ENCODE measurements around the gene STX11.

The STX11 gene

DNA sequence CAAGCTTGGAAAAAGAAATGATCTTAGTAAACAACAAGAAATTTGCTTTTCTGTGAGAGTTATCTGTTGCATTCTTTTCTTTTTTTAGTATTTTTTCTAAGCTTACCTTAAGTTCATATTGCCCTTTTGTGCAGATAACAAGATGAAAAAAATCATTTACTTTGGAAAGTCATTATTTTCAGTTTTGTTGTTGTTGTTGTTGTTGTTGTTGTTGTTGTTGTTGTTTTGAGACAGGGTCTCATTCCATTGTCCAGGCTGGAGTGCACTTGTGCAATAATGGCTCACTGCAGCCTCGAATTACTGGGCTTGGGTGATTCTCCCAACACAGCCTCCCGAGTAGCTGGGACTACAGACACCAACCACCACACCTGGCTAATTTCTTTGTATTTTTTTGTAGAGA lies 8.8 kb upstream of the STX11 start:
- no peak for DNase-seq (ENCODE audit: low read depth in 2 of 2)

DNA sequence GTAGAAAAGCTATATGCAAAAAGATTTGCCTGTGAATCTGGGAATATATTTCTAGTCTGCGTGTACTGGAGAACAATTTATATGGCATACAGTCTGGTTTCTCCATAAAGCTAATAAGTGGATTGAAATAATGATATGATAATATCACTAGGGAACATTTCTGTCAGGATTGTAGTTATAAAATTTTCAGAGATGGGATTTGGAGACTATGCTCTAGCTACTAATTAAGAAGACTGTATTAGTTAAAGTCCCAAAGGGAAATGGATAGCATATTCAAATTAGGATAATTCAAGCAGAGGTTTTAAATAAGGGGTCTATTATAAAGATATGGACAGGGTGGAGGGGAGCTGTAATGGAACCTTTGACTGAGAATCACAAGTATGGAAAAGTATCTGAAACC lies 7.2 kb upstream of the STX11 start:
- DNase-seq (ENCODE audit: low read depth in 2 of 2) = no peak

DNA sequence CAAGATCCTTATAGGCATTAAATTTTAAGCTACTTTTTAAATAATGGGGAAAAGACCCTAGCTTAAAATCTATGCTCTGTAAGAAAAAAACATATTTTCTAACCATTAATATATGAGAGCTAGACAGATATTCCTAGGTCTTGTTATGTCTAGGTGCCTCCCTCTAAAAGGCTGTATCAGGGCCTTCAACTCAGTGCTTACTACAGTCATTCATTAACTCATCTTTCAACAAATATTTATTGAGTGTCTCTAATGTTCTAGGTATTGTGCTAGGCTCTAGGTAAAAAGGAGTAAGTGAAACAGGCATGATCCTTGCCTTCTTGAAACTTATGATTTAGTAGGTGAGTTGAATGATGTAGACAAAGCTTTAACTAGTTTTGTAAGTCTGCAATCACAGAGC lies 6.4 kb upstream of the STX11 start:
- no peak for DNase-seq (ENCODE audit: low read depth in 2 of 2)

DNA sequence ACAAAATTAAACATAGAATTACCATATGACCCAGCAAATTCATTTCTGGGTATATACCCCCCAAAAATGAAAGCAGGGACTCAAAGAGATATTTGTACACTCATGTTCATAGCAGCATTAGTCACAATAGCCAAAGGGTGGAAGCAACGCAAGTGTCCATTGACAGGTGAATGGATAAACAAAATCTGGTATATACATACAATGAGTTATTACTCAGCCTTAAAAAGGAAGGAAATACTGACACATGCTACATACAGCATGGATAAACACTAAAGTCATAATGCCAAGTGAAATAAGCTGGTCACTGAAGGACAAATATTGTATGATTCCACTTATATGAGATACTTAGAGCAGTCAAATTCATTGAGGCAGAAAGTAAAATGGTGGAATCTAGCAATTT lies 5.3 kb upstream of the STX11 start:
- DNase-seq (ENCODE audit: low read depth in 2 of 2) = no peak

DNA sequence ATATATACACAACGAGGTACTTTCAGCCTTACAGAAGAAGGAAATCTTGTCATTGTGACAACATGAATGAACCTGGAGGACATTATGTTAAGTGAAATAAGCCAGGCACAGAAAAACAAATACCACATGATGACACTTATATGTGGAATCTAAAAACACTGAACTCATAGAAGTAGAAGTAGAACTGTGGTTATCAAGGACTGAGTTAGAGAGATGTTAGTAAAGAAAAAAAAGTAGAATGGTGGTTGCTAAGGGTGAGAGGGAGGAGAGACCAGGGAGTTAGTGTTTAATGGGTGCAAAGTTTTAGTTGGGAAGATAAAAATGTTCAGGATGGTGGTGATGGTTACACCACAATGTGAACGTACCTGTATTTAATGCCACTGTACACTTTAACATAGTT lies 4.8 kb upstream of the STX11 start:
- no peak for DNase-seq (ENCODE audit: low read depth in 2 of 2)

DNA sequence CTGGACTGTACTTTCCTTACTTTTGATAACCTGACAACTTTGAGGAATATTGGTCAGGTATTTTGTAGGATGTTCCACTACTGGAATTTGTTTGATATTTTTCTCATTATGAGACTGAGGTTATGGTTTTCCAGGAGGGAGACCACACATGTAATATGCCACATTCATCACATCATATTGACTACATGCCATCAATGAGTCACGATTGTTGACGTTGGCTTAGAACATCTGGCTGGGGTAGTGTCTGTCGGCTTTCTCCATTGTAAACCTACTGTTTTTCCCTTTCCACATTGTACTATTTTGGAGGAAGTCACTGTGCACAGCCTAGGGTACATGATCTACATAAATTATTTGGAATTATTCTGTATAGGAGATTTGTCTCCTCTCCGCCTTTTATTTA lies 1.4 kb upstream of the STX11 start:
- DNase-seq (ENCODE audit: low read depth in 2 of 2) = no peak

DNA sequence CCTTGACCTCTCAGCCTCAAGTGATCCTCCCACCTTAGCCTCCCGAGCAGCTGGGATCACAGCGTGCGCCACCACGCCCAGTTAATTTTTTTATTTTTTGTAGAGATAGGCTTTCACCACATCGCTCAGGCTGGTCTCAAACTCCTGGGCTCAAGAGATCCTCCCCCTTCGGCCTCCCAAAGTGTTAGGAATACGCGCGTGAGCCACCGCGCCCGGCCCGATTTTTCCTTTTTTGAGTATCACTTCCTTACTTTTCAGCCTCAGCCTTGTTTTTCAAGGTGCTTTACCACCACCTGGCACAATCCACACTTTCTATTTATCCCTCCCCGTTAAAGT lies 791 bp upstream of the STX11 start:
- DNase-seq (ENCODE audit: low read depth in 2 of 2) = no peak

DNA sequence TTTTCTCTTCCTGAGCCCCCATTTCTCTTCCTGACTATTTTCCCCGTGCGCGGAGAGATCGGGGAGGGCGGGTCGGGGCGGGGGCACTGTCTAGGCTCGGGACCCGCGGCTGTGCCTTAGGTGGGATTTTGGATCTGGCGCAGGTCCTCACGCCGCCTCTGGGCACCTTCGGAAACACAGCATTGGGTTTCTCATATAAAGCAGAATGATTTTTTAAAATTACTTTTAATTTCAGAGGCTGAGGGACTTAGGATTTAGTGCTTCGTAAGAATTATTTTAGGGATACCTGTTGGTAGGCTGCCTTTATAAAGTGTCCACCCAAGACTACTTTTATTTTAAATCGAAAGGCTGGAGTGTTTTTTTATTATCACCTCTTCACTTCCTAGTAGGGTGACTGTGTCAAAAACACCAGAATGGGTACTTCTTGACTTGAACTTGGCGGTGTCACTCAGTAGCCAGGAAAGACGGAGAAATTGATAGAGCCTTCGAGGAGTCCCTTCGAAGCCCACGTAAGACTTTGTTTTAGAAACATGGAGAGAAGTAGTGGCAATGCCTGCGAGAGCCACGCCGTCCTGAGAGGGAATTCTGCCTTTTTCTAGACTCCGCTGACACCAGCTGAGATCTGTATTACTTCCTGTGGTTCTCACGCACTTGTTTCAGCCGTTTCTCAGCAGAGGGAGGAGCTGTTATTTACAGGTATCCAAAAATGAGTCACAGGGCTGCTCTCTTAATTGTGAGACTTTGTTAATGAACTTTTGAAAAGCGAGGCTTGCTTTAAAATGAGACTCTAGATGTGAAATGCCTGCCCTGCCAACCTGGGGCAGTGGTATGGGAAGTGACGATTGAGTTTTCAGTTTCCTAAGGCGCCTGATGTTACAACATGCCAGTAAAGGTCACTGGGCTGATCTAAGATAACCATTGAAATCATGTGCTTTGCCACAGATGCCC lies 667 bp downstream of the STX11 start:
- peak in 1 of 2 donors; percentile 32 for DNase-seq (ENCODE audit: low read depth in 2 of 2)

DNA sequence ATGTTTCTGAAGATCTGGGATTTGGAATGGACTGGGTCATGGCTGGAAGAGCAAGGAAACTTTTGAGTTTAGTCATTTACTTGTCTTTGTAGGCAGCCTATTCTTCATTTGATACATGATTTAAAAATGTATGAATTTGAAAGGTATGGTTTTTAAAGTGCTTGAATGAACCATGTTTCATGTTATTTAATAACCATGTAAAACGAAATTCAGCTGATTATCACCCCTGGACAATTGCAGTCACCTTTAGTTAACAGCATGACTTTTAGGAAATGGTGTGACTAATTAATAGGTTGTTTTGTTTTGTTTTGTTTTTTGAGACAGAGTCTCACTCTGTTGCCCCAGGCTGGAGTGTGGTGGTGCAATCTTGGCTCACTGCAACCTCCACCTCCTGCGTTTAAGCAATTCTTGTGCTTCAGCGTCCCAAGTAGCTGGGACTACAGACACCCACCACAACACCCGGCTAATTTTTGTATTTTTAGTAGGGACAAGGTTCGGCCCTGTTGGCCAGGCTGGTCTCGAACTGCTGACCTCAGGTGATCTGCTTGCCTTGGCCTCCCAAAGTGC lies 2.1 kb downstream of the STX11 start:
- no peak for DNase-seq (ENCODE audit: low read depth in 2 of 2)

DNA sequence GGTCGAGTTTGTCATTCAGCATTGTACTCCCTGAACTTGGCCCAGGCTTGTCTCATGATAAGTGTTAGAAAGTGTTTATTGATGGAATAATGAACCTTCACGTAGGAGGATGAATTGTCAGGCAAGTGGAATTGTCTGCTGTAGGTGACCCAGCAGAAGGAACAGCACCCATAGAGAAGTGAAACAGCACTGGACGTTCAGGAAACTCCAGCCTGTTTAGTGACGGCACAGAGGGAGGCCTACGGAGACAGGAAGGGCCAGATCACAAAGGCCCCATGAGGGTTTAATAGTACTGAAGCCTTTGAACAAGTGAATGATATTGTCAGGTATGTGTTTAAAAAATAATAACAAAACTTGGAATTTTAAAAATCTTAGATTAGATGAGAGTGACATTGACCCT lies 2.9 kb downstream of the STX11 start:
- no peak for DNase-seq (ENCODE audit: low read depth in 2 of 2)

DNA sequence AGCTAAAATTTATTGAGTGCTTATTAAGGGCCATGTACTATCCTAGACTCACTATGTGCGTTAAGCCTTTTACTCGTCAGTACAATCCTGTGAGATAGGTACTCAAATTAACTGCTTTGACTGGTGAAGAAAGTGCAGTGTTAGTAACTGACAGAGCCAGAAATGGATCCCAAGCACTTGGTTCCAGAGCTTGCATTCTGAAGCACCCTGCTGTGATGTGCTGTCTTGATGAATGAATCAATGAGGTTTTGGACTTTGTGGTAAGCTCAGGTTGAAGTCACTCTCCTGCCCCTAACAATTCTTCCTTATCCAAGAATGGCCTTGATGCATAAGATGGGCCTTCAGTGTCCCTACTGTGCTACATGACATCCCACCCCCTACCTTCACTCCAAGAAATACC lies 3.7 kb downstream of the STX11 start:
- DNase-seq (ENCODE audit: low read depth in 2 of 2) = no peak

DNA sequence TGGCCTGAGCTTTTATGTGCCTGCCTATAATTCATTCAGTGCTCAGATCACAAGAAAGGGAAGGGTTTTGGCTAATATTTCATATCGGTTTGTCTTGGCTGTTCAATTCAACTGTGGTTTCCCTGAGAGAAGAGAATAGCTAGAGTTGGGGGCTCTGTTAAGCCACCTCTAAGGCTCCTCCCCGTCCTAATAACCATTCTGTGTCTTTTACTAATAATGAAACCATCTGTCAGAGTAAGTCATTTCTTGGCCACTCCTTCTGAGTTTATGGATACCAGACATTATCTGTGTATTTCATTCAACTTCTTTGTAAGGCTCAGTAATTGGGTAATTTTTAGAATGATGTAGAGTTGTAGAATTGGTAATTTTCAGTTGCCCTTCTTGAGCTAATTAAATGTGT lies 5.2 kb downstream of the STX11 start:
- DNase-seq (ENCODE audit: low read depth in 2 of 2) = no peak

DNA sequence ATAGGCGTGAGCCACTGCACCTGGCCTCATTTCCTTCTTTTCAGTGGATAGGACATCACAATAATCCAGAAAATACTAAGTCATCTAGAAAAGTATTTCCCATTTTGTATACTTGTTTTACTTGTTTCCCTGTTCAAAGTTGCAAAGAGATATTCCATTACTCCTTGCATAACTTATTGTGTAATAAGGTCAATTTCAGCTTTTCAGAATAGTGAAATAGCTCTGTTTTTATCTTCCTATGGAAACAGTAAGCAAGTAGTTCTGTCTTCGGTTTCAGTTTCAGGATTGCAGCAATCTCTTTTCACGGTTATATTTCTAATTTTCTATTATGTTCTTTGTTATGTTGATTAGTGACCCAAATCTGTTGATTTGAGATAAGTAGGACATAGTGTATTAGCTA lies 6.0 kb downstream of the STX11 start:
- no peak for DNase-seq (ENCODE audit: low read depth in 2 of 2)

DNA sequence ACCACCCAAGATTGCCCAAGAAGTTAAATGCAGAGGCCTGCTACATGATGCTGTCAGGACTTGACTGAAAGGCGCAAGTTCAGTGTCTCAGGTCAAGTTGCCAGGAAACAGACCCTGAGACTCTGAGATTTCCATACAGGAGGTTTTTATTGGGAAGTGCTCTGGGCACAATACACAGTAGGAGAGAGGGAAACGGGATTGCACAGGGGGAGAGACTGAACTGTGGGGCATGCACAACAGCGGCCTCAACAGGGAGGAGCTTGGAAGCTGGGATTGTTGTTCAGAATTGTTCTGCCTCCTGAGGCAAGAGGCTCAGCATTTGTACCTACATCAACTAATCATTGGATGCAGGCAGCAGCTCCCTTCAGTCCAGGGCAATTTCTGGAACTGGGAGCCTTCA lies 6.7 kb downstream of the STX11 start:
- no peak for DNase-seq (ENCODE audit: low read depth in 2 of 2)

DNA sequence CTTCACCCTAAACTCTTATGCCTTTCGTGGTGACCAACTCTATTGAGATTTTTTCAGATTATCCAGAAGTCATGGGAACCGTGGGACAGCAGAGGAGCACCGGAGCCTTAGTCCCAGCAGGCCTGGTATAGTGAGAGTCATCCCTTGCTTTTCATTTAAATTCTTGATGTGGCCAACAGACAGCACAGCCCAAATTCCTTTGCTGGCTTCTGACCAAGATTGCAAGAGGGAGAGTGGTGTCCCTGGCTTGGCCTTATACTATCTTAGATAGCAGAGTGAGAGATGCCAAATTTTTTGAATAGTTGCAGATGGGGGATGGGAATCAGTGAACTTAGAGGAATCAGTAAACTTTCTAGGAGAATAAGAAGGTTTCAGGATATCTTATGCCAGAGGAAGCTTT lies 7.8 kb downstream of the STX11 start:
- no peak for DNase-seq (ENCODE audit: low read depth in 2 of 2)

DNA sequence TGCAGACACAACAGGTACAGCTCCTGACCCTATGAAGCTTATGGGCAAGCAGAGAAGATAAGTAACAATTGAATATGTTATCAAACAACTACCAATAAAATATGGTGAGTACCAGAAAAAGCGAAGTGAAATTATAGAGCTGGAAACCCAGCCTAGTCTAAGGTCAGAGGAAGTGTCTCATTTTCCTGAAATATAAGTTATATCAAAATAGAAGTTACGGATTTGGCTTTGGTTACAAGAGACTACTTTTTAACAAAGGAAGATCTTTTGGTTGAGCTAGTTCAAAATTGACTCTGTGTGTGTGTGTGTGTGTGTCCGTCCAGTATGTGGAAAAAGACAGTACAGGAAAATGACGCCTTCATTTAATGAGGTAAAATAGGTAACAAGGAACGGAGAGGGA lies 8.9 kb downstream of the STX11 start:
- no peak for DNase-seq (ENCODE audit: low read depth in 2 of 2)

DNA sequence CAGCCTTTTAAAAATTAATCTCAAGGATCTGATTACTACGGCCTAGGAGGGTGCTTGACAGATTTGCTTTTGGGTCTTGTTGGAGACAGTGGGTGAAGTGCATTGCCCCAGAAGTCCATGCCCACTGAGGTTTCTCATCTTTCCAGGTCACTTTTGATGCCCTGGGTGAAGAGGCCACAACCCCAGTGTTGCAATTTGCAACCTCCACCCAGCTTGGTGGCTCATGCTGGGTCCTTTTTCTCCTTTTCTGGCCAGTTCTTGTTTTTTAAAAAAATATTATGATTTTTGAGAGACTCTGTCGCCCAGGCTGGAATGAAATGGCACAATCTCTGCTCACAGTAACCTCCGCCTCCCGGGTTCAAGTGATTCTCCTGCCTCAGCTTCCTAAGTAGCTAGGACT lies 9.4 kb downstream of the STX11 start:
- no peak for DNase-seq (ENCODE audit: low read depth in 2 of 2)

DNA sequence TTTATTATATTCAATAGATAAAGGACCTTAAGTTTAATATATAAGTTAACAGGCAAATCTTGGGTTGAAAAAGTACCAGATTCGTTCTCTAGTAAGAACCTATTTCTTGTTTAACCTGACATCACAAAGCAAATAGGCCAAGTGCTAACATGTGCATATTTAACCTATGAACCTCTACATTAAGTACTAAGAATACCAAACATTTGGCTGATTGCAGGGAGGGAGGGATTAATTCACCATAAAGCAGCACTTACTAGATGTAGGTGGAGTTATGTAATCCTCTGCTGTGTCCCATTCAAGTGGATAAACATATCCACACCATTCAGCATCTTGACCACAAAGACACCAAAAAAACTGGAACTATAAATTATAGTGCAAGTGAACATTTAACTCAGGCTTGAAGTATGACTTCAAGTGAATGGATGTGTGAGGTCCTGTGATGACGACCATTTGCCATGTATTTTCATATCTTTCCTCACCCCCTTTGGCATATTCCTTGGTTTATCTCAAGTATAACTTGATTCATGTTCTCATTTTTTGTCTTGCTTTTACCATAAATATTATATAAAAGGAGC lies 10.2 kb downstream of the STX11 start:
- DNase-seq (ENCODE audit: low read depth in 2 of 2) = no peak

DNA sequence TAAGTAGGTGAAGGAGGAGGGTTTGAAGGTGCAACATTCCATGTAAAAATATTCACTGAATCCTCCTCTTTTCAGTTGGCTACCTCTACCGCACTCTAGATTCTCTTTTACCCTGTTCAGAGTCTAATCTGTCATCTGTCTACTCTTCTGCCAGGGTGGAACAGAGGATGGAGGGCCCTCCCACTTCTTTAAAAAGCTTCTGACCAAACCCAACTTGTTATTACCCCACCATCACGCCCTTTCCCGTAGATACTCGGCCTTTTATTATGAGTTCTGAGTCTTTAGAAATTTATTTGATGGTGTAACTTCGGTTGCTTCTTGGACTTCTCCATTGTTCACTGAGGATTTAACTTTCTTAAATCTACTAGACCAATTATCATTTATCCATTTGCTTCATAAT lies 11.7 kb downstream of the STX11 start:
- DNase-seq (ENCODE audit: low read depth in 2 of 2) = no peak

DNA sequence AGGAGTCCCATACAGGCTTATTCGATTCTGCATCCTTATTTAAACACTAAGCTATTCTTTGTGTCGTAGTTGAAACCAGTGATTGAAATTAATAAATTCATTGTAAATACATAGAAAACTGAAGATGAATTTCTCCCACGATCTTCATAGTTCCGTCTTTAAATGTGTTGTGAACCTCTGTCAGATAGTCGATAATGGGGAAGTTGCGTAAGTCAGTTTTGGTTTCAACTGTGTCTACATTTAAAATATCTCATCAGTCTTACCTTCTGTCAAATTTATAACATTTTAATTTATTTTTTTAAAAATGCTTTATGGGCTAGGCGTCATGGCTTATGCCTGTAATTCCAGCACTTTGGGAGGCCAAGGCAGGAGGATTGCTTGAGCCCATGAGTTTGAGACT lies 12.7 kb downstream of the STX11 start:
- no peak for DNase-seq (ENCODE audit: low read depth in 2 of 2)

DNA sequence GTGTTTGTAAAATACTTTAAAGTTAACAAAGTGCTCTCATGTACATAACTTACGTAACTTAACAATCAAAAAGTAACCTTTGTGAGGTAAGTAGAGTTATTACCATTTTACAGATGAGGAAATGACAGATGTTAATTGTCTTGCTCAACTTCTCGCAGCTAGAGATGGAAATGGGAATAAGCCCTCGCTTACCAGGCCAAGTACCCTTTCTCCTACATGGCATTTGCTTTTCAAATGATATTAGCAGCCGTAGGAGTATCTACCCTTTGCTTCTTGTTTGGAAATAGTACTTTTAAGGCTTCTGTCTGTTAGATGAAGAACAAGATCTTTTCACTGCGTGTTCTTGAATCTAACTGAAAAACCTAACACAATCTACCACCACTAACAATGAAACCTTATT lies 15.5 kb downstream of the STX11 start:
- no peak for DNase-seq (ENCODE audit: low read depth in 2 of 2)

DNA sequence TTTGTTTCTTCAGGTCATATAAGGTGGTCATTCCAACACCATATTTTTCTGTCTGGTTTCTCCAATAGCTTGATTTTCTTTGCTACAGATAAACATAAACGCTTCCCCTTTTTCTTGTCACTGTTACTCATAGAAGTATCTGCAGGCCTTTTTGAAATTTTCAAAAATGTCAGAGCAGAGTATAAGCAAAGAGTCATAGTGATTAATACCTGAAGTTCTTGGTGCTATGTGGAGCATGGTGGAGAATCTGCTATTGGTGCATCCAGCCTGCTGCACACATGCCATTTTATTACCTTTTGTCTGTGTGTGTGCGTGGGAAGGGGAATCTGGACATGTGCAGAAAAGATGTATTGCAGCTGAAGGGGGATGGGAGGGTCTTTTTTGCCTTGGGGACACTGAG lies 19.7 kb downstream of the STX11 start:
- no peak for DNase-seq (ENCODE audit: low read depth in 2 of 2)

DNA sequence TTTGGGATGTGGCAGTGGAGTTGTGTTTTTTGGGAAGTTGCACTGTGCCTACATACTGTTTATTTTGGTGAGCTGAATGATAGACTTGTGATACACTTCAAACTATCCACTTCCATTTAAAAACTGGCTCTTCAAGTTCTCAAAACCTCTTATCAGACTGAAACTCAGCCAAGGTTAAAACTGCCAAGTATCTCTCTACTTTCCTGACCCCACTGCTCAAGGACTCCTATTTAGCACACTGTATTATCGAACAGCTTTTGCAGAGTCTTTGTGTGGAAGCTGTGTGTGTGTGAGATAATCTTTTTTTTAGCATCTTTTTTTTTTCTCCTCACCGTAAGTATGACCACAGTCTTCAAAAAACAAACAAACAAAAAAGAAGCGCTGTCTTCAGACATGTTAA lies 21.1 kb downstream of the STX11 start:
- DNase-seq (ENCODE audit: low read depth in 2 of 2) = no peak

All from stimulated activated CD8-positive, alpha-beta memory T cell treated with anti-CD3 and anti-CD28 coated beads, Interleukin-7, amount 100 ng/mL, for 1 hour (primary cell).